SU-DHL-6 (cell line): Measurements from ENCODE around the gene SLC2A6.

Experiments used
- H2AFZ ChIP-seq: fragments of 200-600 bp; sonication (generic); 2 replicates; pipeline ENCODE4 v1.6.1; 2014; ENCODE audit warnings: low read depth, mild to moderate bottlenecking, moderate library complexity, mixed read lengths, antibody characterized with exemption, low read length; ENCODE audit not compliant: severe bottlenecking
- H3F3A ChIP-seq: fragments of 200-600 bp; shearing (Covaris generic); 2 replicates; pipeline ENCODE4 v1.6.0; 2016; ENCODE audit warnings: antibody characterized with exemption, mild to moderate bottlenecking; ENCODE audit not compliant: insufficient read depth
- H3K27ac ChIP-seq: fragments of 200-600 bp; sonication (generic); 2 replicates; pipeline ENCODE4 v1.5.1; 2016; ENCODE audit warnings: low read depth, mild to moderate bottlenecking, low read length, moderate library complexity, mixed read lengths
- H3K27me3 ChIP-seq: fragments of 200-600 bp; sonication (generic), shearing (Covaris generic); 2 replicates; pipeline ENCODE4 v1.6.0; 2014; ENCODE audit warnings: mild to moderate bottlenecking, low read length
- H3K36me3 ChIP-seq: fragments of 200-600 bp; sonication (generic); 2 replicates; pipeline ENCODE4 v1.6.1; 2014; ENCODE audit warnings: mild to moderate bottlenecking, low read length, mixed read lengths
- H3K4me2 ChIP-seq: fragments of 300-600, 200-600 bp; shearing (Covaris generic), sonication (generic); 2 replicates; pipeline ENCODE4 v1.6.0; 2014; ENCODE audit warnings: low read length, low read depth, mild to moderate bottlenecking; ENCODE audit not compliant: poor library complexity, severe bottlenecking
- H3K4me3 ChIP-seq: fragments of 200-600 bp; sonication (generic); 2 replicates; pipeline ENCODE4 v1.5.1; 2014; ENCODE audit warnings: antibody characterized with exemption, low read length, mild to moderate bottlenecking, mixed read lengths; ENCODE audit not compliant: insufficient read depth, poor library complexity, severe bottlenecking
- H3K79me2 ChIP-seq: fragments of 200-600 bp; sonication (generic); 2 replicates; pipeline ENCODE4 v1.6.1; 2014; ENCODE audit warnings: mild to moderate bottlenecking, low read length, moderate library complexity; ENCODE audit not compliant: insufficient read depth
- H3K9ac ChIP-seq: fragments of 200-600 bp; sonication (generic); 2 replicates; pipeline ENCODE4 v1.7.0; 2014; ENCODE audit warnings: mild to moderate bottlenecking, low read length
- H3K9me2 ChIP-seq: fragments of 200-600 bp; sonication (generic); replicated peaks from 2 replicates; pipeline ENCODE4 v1.6.1; 2014; ENCODE audit warnings: low read length; ENCODE audit not compliant: insufficient read depth
- H3K9me3 ChIP-seq: fragments of 200-600 bp; sonication (generic); 2 replicates; pipeline ENCODE4 v1.6.1; 2014; ENCODE audit warnings: low read length, mixed read lengths; ENCODE audit not compliant: insufficient read depth
- H4K20me1 ChIP-seq: fragments of 200-600 bp; sonication (generic); 2 replicates; pipeline ENCODE4 v1.6.1; 2014; ENCODE audit warnings: low read depth, mild to moderate bottlenecking, antibody characterized with exemption, low read length, moderate library complexity, mixed read lengths
- CTCF ChIP-seq: fragments of 200-600 bp; sonication (generic); IDR thresholded peaks from one replicate; pipeline ENCODE4 v1.5.1; 2017; ENCODE audit warnings: antibody characterized with exemption, mild to moderate bottlenecking, low read length, moderate library complexity; ENCODE audit not compliant: insufficient read depth, poor library complexity, severe bottlenecking
- EZH2phosphoT487 ChIP-seq: fragments of 200-600 bp; sonication (generic), shearing (Covaris generic); conservative IDR thresholded peaks from 2 replicates; pipeline ENCODE4 v1.6.1; 2018; ENCODE audit warnings: mild to moderate bottlenecking, antibody characterized with exemption, low read length, moderate library complexity, mixed read lengths

SLC2A6 gene

GRCh38 chr9:133465984-133466383 is 12.9 kb downstream of the SLC2A6 start:
- Histone ChIP-seq H3K79me2 (no peaks in the 10 kb centered on the region), H3K27ac (no peak overlapping the region), H3K9ac (no peak overlapping the region), H3K36me3 (no peaks in the 10 kb centered on the region), H3K4me3 (no peak overlapping the region), H3K9me2 (no peaks in the 10 kb centered on the region), H3K4me2 (no peak overlapping the region), H3K27me3 (no peaks in the 10 kb centered on the region), H4K20me1 (no peaks in the 10 kb centered on the region), H2AFZ (no peak overlapping the region), H3F3A (no peaks in the 10 kb centered on the region), H3K9me3 (no peaks in the 10 kb centered on the region)
- TF ChIP-seq CTCF (no peak), EZH2phosphoT487 (no peak)

GRCh38 chr9:133464638-133465037 is 14.3 kb downstream of the SLC2A6 start:
- no peak overlapping the region for H3K27ac ChIP-seq
- H3K9ac ChIP-seq = no peak overlapping the region
- no peaks in the 10 kb centered on the region for H3F3A ChIP-seq
- no peaks in the 10 kb centered on the region for H3K36me3 ChIP-seq
- H3K9me3 ChIP-seq = no peaks in the 10 kb centered on the region
- no peaks in the 10 kb centered on the region for H3K79me2 ChIP-seq
- H3K27me3 ChIP-seq = no peaks in the 10 kb centered on the region
- no peak overlapping the region for H3K4me3 ChIP-seq
- no peak for TF ChIP-seq CTCF
- TF ChIP-seq EZH2phosphoT487 = no peak
- H3K9me2 ChIP-seq = no peaks in the 10 kb centered on the region
- H3K4me2 ChIP-seq = no peak overlapping the region
- H4K20me1 ChIP-seq = no peaks in the 10 kb centered on the region
- no peak overlapping the region for H2AFZ ChIP-seq

GRCh38 chr9:133463864-133464615 is 14.9 kb downstream of the SLC2A6 start:
- Histone ChIP-seq H3K27me3 (no peaks in the 10 kb centered on the region), H3K79me2 (no peaks in the 10 kb centered on the region), H3K9me3 (no peaks in the 10 kb centered on the region), H2AFZ (no peak overlapping the region), H3K36me3 (no peaks in the 10 kb centered on the region), H3K9ac (no peak overlapping the region), H3K9me2 (no peaks in the 10 kb centered on the region), H3K4me3 (no peak overlapping the region), H3K4me2 (no peak overlapping the region), H3K27ac (no peak overlapping the region), H3F3A (no peaks in the 10 kb centered on the region), H4K20me1 (no peaks in the 10 kb centered on the region)
- TF ChIP-seq EZH2phosphoT487 = no peak
- TF ChIP-seq CTCF = no peak
